CD4-positive, alpha-beta T cell (primary cell): ENCODE data around the gene ZFYVE21. TPM values are rescaled to one million over a fixed set of nuclear protein-coding genes. Genes with fewer than 3 reads are reported as not detected.

ENCODE experiments used
- ATAC-seq: fragments of 200-7000 bp; cut with Tn5 transposase; one replicate; pipeline ENCODE4 v1.10.0; 2022; ENCODE audit warnings: mild to moderate bottlenecking; ENCODE audit not compliant: poor library complexity
- CTCF ChIA-PET: fragments of 350-600 bp; sonication (Branson Sonifier 250); formaldehyde crosslinking; loops from one replicate; lab custom pipeline; 2021; ENCODE audit warnings: antibody characterized with exemption, inconsistent platforms; lab: Charles Lee
- POLR2A ChIA-PET: fragments of 350-600 bp; sonication (Branson Sonifier 250); formaldehyde crosslinking; loops from one replicate; lab custom pipeline; 2021; ENCODE audit warnings: antibody characterized with exemption, inconsistent platforms; lab: Charles Lee
- DNase-seq, 14 experiments: peaks; one replicate each; pipeline ENCODE4 v3.0.0-alpha.2; 2013 to 2020; ENCODE audit warnings: mixed read lengths in 2 of 14
- H3K27ac ChIP-seq, 2 donors: one replicate each; pipeline versions ENCODE4 v1.5.1 to v1.7.0; 2013; ENCODE audit warnings: low read length in 2 of 2, low read depth in 1 of 2, mild to moderate bottlenecking in 1 of 2
- H3K27me3 ChIP-seq, 2 experiments: 1 replicate in 1 of 2; 2 replicates in 1 of 2; pipeline versions ENCODE4 v1.6.1 to v1.7.0; 2013; ENCODE audit warnings: low read length in 2 of 2, control low read depth in 1 of 2, mild to moderate bottlenecking in 1 of 2, moderate library complexity in 1 of 2; ENCODE audit not compliant: insufficient read depth in 2 of 2, control insufficient read depth in 1 of 2
- H3K36me3 ChIP-seq: one replicate; pipeline ENCODE4 v1.6.1; 2013; ENCODE audit warnings: low read length, control low read depth; ENCODE audit not compliant: insufficient read depth
- H3K4me1 ChIP-seq: one replicate; pipeline ENCODE4 v1.6.1; 2013; ENCODE audit warnings: low read length, control low read depth; ENCODE audit not compliant: insufficient read depth
- H3K4me3 ChIP-seq: one replicate; pipeline ENCODE4 v1.5.1; 2013; ENCODE audit warnings: mild to moderate bottlenecking, low read length, moderate library complexity
- H3K9me3 ChIP-seq, 2 experiments: 1 replicate in 1 of 2; 2 replicates in 1 of 2; pipeline versions ENCODE4 v1.6.1 to v1.7.0; 2013; ENCODE audit warnings: low read length in 2 of 2, mild to moderate bottlenecking in 2 of 2, control low read depth in 1 of 2, moderate library complexity in 1 of 2; ENCODE audit not compliant: control insufficient read depth in 1 of 2, insufficient read depth in 1 of 2
- H3K27ac Mint-ChIP-seq: one replicate; pipeline ENCODE4 v1.8.0; 2020; ENCODE audit warnings: mixed read lengths
- H3K27me3 Mint-ChIP-seq: one replicate; pipeline ENCODE4 v1.8.0; 2021; ENCODE audit warnings: mixed read lengths
- H3K36me3 Mint-ChIP-seq: one replicate; pipeline ENCODE4 v1.8.0; 2021; ENCODE audit warnings: low read depth, mixed read lengths
- H3K4me1 Mint-ChIP-seq: one replicate; pipeline ENCODE4 v1.8.0; 2021; ENCODE audit warnings: low read depth, mixed read lengths
- H3K4me3 Mint-ChIP-seq: one replicate; pipeline ENCODE4 v1.8.0; 2020; ENCODE audit warnings: mild to moderate bottlenecking, mixed read lengths
- H3K9me3 Mint-ChIP-seq: one replicate; pipeline ENCODE4 v1.8.0; 2020; ENCODE audit warnings: mixed read lengths
- intact Hi-C, 2 experiments: fragments of 100-400 bp; cut with DNase I in 1 of 2; cut with micrococcal nuclease in 1 of 2; formaldehyde crosslinking; loops; one replicate each; pipeline versions ENCODE4 v1.15.1 to v1.9.0; 2023 to 2025; cut with DNase I, micrococcal nuclease
- total RNA-seq, 174 experiments: library from RNA in 2 of 174; stranded (reverse) in 2 of 174; gene quantifications; one replicate each; pipeline ENCODE4 v1.2.3 and lab custom pipeline; 2021 to 2026
- TF ChIP-seq, protein P1 (sequence below): fragments of 200-600 bp; IDR thresholded peaks from one replicate; pipeline ENCODE4 v1.8.0; 2022; ENCODE audit warnings: antibody characterized with exemption, mild to moderate bottlenecking

Gene ZFYVE21
- total RNA-seq, 2 experiments from 2014 or later: 2.6 to 3.0 TPM

DNA sequence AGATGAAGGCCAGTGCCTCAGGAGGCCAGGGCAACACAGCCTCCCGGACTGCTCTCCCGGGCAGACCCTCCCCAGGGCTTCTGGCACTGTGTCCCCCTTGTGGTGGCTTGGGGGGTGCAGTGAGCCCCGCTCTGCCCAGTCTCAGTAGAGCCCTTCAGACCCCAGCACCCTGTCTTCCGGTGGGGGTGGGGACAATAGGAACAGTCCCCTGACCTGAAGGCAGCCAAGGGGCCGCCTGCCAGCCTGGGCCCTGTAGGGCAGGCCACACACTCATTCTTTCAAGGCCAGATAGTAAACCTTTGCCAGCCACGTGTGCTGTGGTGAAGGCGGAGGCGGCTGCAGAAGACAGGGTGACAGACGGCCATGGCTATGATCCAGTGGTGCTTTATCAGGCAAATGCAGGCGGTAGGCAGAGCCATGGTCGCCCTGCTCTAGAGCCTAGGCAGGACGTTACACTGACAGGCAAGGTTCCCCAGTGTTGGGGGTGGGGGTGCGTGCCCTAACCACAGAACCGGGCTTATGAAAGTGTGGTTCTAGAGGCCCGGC lies 15.0 kb downstream of the ZFYVE21 start:
- TF ChIP-seq, protein P1, sequence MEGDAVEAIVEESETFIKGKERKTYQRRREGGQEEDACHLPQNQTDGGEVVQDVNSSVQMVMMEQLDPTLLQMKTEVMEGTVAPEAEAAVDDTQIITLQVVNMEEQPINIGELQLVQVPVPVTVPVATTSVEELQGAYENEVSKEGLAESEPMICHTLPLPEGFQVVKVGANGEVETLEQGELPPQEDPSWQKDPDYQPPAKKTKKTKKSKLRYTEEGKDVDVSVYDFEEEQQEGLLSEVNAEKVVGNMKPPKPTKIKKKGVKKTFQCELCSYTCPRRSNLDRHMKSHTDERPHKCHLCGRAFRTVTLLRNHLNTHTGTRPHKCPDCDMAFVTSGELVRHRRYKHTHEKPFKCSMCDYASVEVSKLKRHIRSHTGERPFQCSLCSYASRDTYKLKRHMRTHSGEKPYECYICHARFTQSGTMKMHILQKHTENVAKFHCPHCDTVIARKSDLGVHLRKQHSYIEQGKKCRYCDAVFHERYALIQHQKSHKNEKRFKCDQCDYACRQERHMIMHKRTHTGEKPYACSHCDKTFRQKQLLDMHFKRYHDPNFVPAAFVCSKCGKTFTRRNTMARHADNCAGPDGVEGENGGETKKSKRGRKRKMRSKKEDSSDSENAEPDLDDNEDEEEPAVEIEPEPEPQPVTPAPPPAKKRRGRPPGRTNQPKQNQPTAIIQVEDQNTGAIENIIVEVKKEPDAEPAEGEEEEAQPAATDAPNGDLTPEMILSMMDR: no peak
- Histone ChIP-seq H3K4me3 (no peak overlapping the region), H3K27me3 (no peaks in the 10 kb centered on the region), H3K36me3 (peaks cover 36% of the 10 kb centered on the region), H3K9me3 (no peaks in the 10 kb centered on the region), H3K27ac (no peak overlapping the region), H3K4me1 (no peaks in the 10 kb centered on the region)
- ChIA-PET POLR2A (no interaction called here), CTCF (no interaction called here)
- Mint-ChIP-seq H3K27ac (no peak overlapping the region), H3K4me3 (no peak overlapping the region), H3K27me3 (no peaks in the 10 kb centered on the region), H3K9me3 (no peaks in the 10 kb centered on the region), H3K4me1 (no peaks in the 10 kb centered on the region), H3K36me3 (peaks cover 34% of the 10 kb centered on the region)
- intact Hi-C loops: no loop called here
- no peak for ATAC-seq
- DNase-seq: no peak

DNA sequence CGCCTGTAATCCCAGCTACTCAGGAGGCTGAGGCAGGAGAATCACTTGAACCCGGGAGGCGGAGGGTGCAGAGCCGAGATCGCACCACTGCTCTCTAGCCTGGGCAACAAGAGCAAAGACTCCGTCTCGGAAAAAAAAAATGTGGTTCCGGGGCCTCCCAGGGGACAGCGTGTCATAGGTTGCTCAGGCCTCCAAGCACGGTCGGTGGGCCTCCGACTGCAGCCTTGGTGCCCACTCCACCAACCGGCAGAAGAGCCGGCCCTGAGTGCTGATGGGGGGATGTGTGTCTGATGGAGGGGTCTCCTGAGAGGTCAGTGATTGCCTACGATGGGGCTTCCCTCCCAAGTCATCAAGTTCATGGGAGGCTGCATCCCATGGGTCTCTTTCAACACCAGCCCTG lies 15.9 kb downstream of the ZFYVE21 start:
- Mint-ChIP-seq H3K27ac (no peak overlapping the region), H3K27me3 (no peaks in the 10 kb centered on the region), H3K4me3 (no peak overlapping the region), H3K9me3 (no peaks in the 10 kb centered on the region), H3K4me1 (no peaks in the 10 kb centered on the region), H3K36me3 (peaks cover 34% of the 10 kb centered on the region)
- Histone ChIP-seq H3K9me3 (no peaks in the 10 kb centered on the region), H3K27me3 (no peaks in the 10 kb centered on the region), H3K4me1 (no peaks in the 10 kb centered on the region), H3K36me3 (peaks cover 41% of the 10 kb centered on the region), H3K4me3 (no peak overlapping the region), H3K27ac (no peak overlapping the region)
- DNase-seq (no peak), ATAC-seq (no peak)
- ChIA-PET POLR2A (no interaction called here), CTCF (no interaction called here)
- TF ChIP-seq, protein P1: no peak
- intact Hi-C loops: no loop called here

DNA sequence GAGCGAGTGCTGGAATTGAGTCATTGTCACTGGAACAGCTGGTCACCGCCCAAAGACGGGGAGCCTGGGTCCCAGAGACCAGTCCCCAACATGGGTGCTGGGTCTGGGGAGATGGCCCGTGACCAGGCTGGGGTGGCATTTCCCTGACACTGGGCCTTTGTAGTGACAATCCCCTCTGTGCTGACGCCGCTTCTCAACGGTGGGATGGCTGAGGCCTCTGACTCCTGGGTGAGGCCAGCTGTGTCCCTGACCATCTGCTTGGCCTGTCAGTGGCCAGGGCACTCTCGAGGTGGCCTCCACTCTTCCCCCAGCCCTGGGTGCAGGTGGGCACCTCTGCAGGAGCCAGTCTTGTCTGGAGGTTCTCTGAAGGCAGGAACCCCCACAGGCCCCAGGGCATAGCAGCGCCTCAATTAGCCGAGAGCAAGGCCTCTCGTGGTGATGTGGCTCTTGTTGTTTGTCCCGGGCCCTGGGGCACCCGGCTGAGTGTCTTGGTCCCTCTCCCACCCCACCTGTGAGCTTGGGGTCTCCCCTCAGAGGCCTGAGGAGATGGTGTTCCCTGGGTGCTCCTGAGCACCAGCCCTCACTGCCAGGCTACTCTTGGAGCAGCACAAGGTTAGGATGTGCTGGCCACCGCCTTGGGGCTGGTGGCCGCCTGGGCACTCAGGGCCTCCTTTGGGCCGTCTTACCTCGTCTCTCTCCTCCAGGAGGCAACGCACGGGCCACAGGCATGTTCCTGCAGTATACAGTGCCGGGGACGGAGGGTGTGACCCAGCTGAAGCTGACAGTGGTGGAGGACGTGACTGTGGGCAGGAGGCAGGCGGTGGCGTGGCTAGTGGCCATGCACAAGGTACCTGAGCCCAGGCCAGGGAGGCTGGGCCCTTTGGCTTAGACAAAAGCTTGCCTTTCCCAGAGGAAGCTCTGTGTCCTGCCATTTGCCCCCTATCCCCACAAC lies 16.6 kb downstream of the ZFYVE21 start:
- Mint-ChIP-seq H3K36me3 (peaks cover 34% of the 10 kb centered on the region), H3K9me3 (no peaks in the 10 kb centered on the region), H3K27me3 (no peaks in the 10 kb centered on the region), H3K27ac (no peak overlapping the region), H3K4me1 (no peaks in the 10 kb centered on the region), H3K4me3 (no peak overlapping the region)
- CTCF ChIA-PET: no interaction called here
- TF ChIP-seq, protein P1: no peak
- intact Hi-C loops: no loop called here
- DNase-seq (no peak), ATAC-seq (no peak)
- no peaks in the 10 kb centered on the region for H3K27me3 ChIP-seq
- H3K9me3 ChIP-seq: no peaks in the 10 kb centered on the region
- H3K27ac ChIP-seq: no peak overlapping the region
- peaks cover 42% of the 10 kb centered on the region for H3K36me3 ChIP-seq
- no peak overlapping the region for H3K4me3 ChIP-seq
- POLR2A ChIA-PET: no interaction called here
- H3K4me1 ChIP-seq: no peaks in the 10 kb centered on the region
